Activated CD8-positive, alpha-beta memory T cell treated with anti-CD3 and anti-CD28 coated beads for 24 hours (primary cell): ENCODE data around the gene ELP5.
"Not testable (repeated sequence)": the region's sequence is repeated elsewhere in the genome, so short reads cannot be mapped to it uniquely, and the experiment has no call there.

Experiments used
- DNase-seq: peaks from one replicate; pipeline ENCODE4 v3.0.0-alpha.2; 2020

The ELP5 gene

DNA sequence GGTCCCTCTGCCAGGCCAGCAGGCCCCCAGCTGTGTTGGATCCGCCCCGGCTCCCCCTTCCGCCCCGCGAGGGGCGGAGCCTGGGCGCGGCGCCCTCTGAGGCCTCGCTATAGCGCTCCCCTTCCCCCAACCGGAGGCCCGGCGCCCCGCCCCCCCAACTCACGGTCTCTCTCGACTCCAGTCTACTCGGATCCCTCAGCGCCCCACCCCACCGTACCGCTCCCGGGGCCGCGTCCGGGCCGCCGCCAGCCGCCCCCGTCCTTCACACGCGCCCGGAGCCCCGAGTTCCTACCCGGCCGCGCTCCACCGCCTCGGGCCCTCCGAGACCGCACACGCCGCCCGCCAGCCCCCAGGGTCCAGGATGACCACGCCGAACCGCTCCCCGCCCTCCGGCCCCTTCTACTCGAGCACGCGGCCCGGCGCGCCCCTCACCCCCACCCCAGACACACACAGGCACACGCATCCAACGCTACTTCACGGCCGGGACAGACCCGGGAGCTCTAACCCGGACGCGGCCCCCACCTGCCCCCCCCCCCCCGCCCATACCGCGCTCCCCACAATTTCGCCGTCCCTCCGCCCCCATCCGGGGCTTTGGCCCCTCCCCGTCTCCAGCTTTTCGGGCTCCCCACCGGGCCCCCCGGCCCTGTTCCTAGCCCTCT lies 14.1 kb upstream of the ELP5 start:
- peak; percentile 92 for DNase-seq

DNA sequence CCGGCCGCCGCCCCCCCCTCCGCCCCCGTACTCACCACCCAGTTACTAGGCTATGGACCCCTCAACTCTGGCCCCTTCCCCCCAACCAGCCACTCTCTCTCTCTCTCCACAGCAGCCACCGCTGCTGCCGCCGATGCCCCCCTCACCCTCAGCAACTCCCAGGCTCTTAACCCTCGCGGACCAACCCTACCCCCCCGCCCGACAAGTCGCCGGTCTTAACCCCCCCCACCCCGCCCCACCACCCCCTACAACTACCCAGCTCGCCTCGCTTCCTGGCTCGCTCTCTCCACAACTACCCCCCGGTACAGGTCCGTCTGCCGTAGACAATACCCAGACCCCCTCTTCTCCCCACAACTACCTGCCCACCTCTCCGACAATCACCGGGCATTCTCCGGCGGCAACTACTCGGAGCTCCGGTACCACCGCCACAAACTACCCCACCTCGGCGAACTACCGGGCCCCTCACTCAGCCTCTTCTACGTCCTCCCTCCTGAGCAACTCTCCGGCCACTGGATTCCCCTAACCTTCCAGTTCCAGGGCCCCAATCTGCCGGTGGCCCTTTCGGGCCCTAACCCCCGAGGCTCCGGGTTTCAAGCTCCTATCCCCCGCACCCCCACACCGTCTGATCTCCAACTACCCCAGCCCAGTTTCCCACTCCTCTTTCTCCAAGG lies 13.5 kb upstream of the ELP5 start:
- peak; percentile 78 for DNase-seq

DNA sequence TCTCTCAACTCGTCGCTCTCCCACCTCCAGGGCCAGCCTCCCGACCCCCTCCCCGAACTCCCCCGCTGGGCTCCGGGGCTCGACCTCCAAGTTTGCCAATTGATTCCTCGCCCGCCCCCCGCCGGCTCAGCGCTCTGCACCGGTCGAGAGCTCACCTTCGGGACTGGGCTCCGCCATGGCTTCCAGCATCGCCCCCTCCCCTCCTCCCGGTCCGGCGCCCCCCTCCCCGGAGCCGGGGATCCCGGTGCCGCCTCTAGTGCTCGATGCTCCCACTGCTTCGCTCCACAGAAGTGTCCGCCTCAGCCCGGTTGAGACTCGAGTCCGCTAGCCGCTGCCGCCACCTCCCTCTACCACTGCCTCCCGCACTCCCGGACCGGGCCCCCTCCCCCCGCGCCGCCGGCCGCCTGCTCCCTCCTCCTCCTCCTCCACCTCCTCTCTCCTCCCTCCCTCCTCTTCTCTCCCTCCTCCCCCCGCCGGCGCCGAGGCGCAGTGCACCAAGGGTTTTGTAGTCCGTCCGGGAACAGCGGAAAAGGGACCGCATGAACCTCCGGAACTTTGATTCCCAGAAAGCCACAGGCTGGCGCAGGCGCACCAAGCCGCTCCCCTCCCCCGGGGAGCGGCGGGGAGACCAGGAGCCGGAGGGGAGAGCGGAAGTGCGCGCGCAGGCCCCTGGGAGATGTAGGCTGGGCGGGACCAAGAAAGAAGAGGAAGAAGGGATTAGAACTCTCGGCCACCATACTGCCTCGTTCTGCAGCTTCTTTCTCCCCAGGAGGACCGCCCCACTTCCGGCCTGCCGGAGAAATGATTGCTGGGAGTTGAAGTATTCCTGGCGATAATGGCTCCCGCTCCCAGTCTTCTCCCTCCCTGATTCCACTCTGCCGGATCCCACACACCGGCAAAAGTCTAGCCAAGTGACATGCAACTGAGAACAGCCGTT lies 12.7 kb upstream of the ELP5 start, which contains the start of gene PHF23:
PHF23 (minus strand) TSS at position 367 of the 937 bp plus-strand sequence; CDS start at position 189, 178 bp downstream.
- peak; percentile 97 for DNase-seq

DNA sequence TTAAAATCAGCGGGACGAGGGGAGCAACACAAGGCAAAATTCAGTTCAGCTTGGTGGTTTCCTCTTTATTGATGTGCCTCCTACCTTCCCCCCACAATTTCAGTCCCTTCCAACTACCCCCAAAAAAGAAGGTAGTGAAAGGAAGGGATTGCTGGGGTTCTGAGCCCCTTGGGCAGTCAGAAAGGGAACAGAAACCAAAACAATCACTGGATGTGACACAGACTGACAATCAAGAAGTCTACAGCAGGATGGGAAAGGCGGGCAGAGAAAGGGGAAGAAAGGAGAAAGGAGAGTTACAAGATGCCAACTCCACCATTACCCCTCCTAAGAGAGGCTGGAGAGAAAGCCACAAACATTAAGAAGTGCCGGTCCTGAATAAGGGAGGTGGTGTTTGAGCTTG lies 11.6 kb upstream of the ELP5 start:
- DNase-seq = no peak

DNA sequence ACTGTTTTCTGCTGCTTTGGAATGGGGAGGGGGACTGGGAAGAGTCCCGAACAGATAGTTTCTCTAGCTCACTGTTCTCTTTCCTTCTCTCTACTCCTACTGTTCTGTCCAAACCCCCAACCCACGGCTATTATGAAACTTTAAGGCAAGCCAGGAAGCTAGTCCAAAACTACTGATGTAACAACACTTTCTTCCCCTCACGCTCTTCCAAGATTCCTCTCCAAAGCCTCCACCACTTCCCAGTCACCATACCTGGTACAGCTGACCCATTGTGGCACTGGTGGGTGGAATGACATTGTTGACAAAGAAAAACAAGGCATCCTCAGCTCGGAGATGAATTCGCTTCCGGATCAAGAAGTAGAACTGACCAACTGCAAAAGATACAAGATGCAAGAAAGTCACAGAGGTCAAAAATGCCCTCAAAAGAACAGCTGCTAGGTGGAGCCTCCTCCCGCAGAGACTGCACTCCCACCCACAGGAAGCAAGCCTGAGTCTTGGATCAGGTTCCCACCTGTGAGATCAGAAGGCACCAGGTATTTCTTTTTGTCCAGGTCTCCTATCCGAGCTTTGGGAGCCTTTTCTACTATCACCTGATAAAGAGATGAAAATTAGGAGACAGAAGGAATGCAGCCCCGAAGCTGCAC lies 10.8 kb upstream of the ELP5 start:
- no peak for DNase-seq

DNA sequence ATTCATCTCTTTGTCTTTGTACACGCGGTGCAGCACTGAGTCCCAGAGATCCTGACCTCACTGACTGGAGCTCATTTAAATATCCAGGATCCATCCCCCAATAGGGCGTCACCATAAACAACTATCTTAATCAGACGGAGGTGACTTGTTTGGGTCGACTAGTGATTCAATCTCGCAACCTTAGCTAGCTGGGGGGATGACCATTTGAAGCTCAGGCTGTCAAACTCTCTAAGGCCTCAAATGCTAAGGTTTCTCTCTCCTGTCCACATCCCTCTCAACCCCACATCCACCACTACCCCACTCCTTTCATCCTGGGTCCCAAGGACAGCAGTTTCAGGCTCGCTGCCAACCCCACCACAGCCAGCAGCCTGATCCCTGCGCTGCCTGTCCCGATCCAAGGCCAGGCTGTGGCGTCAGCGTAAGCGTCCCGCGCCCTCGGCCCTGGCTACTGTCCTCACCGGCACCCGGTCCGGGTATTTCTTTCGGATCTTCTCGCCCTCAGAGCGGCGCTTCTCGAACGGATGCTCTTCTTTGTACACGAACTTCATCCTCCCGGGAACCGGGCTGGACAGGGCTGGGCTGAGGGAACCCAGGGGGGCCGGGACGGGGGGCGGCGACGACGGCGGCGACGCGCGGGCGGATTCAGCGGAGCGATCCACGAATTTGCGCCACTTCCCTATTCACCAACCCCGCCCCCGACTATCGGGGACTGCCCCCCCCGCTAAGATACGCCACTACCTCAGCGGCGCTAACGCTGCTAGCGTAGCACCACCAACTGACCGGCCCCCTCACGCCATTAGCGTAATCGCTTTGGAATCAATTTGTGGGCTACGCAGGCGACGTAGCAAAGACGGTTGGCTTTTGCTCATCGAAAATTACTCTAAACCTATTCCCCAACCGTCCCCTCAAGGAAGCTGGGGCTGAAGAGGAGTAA lies 10.0 kb upstream of the ELP5 start, which contains the start of gene GABARAP:
GABARAP (minus strand) TSS at position 667 of the 934 bp plus-strand sequence; CDS start at position 548, 119 bp downstream.
- DNase-seq = peak; percentile 99

DNA sequence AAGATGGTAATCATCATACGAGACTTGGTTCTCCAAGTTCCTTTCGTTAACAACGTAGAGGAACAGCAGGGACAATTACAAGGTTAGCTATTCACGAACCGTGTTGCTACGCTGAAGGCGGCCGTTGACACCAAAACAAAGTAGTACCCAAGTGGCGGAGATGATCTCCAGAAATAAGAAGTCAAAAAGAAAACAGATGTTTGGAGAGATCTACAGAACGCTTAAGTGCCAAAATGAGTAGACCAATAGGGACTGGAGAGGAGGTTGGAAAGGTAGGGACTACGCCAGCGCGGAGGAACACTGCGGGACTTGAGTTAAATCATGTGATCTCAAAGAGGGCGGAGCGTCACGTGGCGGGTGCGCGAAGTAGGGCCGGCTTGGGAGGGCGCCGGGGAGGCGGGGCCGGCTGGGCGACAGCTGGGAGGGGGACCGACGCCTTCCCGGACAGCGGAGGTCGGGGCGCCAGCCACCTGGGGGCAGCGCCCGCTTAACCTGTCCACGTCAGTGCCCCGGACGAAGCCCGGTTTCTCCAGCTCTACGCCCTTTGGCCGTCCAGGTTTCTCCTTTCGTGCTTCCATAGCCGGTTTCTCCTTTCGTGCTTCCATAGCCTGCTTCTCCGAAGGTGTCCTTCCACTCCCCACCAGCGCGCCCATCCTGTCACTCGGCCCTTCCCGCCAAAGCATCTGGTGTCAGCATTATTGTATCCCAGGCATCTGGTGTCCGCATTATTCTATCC lies 9.1 kb upstream of the ELP5 start:
- peak; percentile 96 for DNase-seq

DNA sequence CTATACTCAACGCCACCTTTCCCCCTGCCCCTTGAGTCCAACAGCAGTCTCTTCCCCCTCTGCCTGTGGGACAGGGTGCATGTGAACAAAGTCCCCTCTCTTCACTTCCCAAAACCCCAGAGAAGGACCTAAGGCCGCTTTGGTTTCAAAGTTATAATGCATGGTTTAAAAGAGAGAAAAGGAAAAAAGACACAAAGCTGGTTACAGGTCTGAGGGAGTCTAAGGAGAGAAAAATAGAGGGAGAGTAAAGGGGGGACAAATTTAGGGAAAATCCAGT lies 8.6 kb upstream of the ELP5 start:
- DNase-seq = no peak

DNA sequence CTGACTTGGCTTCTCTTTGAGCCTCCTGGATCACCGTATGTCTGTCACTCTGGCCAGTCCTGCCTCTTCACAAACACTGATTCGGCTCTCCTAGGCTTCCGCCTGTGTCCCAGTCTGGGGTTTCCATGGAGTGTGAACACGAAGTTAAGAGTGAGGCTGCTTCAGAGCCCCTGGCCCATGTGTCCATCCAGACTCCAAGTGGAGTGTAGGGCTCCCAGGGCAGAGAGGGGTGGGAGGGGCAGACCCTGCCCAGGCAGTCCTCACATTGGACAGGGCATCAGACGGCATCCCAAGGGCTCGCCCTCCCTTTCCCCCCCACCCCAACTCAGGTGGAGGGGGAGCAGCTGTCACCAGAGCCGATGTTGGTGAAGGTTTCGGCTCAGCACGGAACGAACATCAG lies 8.2 kb upstream of the ELP5 start:
- not testable (repeated sequence) for DNase-seq

DNA sequence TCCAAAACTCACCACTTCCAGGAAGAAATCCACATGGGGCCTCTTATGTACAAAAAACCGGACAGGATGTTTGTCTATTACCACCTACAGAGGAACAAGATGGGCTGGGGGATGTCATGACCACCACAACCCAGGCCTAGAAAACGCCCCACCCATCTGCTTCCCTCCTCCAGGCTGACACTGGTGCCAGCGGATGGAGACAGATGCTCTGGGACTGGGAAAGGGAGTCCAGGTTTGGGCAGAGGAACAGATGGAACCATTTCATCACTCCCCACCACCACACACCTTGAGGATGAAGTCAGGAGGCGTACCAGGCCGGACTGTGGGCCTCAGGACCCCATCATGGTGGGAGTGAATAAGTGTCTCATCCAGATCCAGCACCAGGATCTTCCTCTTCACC lies 5.2 kb upstream of the ELP5 start:
- DNase-seq = no peak

DNA sequence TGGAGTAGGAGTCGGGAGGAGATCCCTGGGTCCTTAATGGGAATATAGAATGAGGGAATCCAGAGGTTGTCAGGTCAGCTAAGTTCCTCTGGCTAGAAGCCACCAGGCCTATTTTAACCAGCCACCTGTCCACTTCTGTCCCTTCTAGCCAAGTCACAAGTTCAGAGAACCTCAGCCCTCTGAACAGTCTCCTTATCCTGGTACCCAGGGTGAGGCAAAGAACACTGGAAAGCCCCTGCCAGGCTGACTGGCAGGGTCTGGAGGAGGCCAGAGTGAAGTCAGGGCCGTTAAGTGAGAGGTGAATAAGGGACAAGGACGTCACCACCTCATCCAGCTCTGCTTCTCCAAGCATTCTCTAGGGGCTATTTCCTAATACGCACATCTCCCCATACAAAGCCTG lies 3.2 kb upstream of the ELP5 start:
- no peak for DNase-seq

DNA sequence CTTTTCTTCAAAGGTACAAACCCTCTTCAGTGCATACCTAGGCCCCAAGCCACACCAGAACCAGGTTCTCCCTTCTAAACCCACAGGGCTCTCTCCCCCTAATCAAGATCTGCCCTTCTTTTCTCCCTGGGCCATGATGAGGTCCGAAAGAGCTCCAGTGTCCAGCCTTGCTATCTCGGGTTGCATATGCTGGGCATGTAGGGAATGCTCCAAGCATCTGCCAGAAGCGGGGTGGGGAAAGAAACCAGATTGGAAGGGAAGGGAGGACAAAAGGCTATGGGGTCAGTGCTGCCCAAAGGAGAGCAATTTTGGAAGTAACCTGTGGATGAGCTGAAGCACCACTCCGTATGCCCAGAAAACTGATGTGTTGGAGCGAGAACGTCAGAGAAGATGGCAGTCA lies 2.8 kb upstream of the ELP5 start:
- no peak for DNase-seq

DNA sequence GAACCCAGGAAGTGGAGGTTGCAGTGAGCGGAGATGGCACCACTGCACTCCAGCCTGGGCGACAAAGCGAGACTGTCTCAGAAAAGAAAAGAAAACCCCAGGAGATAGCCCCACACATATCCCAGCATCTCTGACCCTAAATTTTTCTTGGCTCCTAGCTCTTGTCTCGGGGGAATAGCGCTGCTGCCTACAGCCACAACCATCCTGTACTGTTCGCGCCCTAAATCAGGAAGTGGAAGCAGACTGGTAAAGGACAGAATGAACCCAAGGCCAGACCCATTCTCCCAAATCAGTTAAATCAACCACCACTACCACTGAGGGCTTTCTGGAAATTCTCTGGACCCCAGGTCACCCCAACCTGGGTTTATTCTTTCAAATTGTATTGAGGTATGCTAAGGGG lies 2.2 kb upstream of the ELP5 start:
- DNase-seq = no peak

DNA sequence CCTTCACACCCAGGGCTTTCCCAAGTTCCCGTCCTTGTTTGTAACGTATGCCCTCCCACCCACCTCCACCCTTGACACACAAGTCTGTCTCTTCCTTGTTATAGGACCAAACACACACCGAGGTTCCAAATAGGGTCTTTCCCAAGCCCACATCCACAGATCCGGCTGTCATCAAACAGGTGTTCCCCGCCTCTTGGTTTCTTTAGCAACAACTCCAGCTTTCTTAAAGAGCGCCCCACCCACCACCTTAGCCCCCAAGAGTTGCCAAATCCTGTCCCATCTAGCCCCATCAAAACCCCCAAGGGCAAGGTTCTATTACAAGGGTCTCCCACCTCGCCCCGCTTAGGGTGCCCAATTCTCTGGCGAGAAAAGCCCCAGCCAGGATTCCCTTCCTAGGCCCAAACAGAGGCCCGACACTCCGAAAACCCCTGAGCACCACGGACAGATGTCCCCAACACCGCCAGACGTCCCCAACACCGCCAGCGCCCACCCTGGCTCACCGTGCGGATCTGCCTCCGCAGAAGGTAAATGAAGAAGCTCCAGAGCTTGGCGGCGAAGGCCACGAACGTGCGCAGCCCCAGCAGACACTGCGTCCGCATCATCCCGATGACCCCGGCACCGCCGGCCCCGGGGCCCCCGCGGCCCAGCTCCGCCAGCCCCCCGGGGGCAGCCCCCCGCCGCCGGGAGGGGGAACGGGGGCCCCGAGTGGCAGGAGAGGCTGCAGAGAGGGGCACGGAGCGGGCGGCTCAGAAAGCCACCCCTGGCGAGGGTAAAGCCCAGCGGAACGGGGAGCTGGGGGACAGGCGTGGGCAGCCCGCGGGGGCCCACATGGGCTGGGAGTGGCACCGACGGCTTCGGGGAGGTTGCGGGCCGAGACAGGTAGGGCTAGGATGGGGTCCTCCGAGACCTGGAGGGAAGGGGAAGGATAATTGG lies 1.1 kb upstream of the ELP5 start:
- no peak for DNase-seq

DNA sequence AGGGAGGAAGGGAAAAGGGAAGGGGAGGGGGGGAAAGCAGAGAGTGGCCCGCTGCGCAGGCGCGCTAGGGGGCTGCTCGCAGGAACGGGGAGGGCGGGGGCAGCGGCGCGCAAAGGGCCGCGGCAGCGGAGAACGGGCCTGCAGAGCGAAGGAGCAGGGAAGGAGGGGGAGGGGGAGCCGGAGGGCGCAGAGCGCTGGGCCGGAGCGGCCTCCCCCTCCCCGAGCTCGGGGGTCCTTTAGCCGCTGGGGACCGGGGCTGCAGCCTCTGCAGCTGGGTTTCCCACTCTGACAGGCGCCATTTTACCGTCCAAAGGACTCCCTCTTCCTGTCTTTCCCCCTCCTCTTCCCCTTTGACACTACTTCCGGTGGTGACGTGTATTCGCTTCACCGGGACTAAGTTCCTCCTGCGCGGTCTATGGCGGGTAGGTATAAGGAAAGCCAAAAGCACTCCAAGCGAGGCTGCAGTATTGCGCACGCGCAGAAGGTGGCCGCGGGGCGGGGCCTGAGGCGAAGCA lies 297 bp upstream of the ELP5 start, which contains the start of gene CTDNEP1:
CTDNEP1 (minus strand) TSS at position 74 of the 515 bp plus-strand sequence. CDS start 438 bp downstream, outside the sequence.
- DNase-seq = peak; percentile 100

DNA sequence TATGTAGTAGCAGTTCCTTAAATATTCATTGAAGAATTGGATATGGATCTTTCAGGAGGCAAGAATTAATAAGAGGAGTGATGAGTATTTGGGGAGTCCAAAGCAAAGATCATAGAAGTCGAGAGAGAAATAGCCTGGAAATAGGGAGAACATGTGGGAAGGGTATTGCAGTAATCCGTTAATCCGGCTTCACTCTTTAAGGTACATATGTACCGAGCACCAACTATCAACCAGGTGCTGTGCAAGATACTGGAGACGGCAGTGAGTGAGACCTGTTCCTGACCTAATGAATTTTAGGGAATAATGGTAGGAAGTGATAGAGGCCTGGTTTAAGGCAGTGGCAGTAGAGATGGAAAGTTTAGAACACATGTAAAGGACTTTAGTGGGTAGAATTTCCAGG lies 1.1 kb downstream of the ELP5 start:
- DNase-seq = no peak

DNA sequence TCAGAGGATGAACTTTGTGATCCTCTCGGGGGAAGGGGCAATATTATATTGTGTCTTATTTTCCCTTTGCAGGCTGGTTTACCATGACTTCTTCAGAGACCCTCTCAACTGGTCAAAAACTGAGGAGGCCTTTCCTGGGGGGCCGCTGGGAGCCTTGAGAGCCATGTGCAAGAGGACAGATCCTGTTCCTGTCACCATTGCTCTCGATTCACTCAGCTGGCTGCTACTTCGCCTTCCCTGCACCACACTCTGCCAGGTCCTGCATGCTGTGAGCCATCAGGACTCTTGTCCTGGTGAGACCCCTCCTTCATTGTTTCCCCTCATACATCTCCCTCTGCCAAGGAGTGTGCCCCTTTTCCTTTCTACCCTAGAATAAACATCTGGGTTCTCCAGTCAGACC lies 2.5 kb downstream of the ELP5 start:
- no peak for DNase-seq

DNA sequence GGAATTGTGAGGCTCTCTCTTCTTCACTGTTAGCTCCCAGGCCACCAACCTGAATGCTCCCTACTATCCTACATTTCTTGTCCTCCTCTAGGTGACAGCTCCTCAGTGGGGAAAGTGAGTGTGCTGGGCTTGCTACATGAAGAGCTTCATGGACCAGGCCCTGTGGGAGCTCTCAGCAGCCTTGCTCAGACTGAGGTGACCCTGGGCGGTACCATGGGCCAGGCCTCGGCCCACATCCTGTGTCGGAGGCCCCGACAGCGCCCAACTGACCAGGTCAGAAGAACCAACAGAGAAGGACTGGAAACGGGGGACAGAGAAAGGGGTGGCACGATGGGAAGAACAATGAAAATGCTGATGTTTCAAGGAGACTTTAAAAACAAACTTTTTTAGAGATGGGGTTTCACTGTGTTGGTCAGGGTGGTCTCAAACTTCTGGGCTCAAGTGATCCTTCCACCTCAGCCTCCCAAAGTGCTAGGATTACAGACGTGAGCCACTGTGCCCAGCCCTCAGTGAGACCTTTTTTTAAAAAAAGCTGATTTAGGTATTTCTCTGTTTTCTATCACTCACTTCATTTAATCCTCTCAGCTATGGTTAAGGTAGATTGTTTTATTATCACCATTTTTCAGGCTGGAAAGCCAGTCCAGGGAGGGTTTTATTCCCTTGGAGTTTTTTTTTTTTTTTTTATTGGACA lies 4.9 kb downstream of the ELP5 start:
- no peak for DNase-seq
